CD4-positive, CD25-positive, alpha-beta regulatory T cell (primary cell): ENCODE measurements around the gene UBASH3B. TPM values are rescaled to one million over a fixed set of nuclear protein-coding genes. Genes with fewer than 3 reads are reported as not detected.
A peak's percentile ranks its signal among the peaks of the same experiment; 100 is the strongest.
"Not testable (repeated sequence)": the region's sequence is repeated elsewhere in the genome, so short reads cannot be mapped to it uniquely, and the experiment has no call there.

Source experiments
- ATAC-seq, 2 donors: fragments of 150-1000 bp; cut with Tn5 transposase; one replicate each; pipeline ENCODE4 v1.10.0; 2021; ENCODE audit warnings: low read depth in 2 of 2, moderate number of reproducible peaks in 2 of 2, moderate library complexity in 1 of 2
- DNase-seq, 3 donors: peaks; one replicate each; pipeline versions ENCODE4 v3.0.0 to v3.0.0-alpha.2; 2012 to 2022; ENCODE audit warnings: mixed read lengths in 1 of 3
- H3K27ac ChIP-seq: one replicate; pipeline ENCODE4 v1.7.0; 2013; ENCODE audit warnings: mild to moderate bottlenecking, low read length; ENCODE audit not compliant: insufficient read depth, poor library complexity, severe bottlenecking
- H3K27me3 ChIP-seq: one replicate; pipeline ENCODE4 v1.7.0; 2013; ENCODE audit warnings: low read length; ENCODE audit not compliant: control insufficient read depth, insufficient read depth
- H3K36me3 ChIP-seq: one replicate; pipeline ENCODE4 v1.7.0; 2013; ENCODE audit warnings: mild to moderate bottlenecking, low read length, moderate library complexity; ENCODE audit not compliant: control insufficient read depth, insufficient read depth
- H3K4me1 ChIP-seq: 2 replicates; pipeline ENCODE4 v1.7.0; 2013; ENCODE audit warnings: mild to moderate bottlenecking, low read length; ENCODE audit not compliant: insufficient read depth, control insufficient read depth, poor library complexity, severe bottlenecking
- H3K4me3 ChIP-seq: one replicate; pipeline ENCODE4 v1.7.0; 2013; ENCODE audit warnings: low read depth, mild to moderate bottlenecking, low read length, moderate library complexity
- H3K9me3 ChIP-seq, 2 experiments: 1 replicate in 1 of 2; 2 replicates in 1 of 2; pipeline ENCODE4 v1.7.0; 2013; ENCODE audit warnings: low read length in 2 of 2, mild to moderate bottlenecking in 1 of 2, moderate library complexity in 1 of 2; ENCODE audit not compliant: control insufficient read depth in 2 of 2
- H3K27ac Mint-ChIP-seq, 3 donors: one replicate each; pipeline ENCODE4 v1.8.0; 2020 to 2022; ENCODE audit warnings: mild to moderate bottlenecking in 3 of 3, mixed read lengths in 3 of 3, moderate library complexity in 2 of 3
- H3K27me3 Mint-ChIP-seq: one replicate; pipeline ENCODE4 v1.8.0; 2022; ENCODE audit warnings: mild to moderate bottlenecking, mixed read lengths
- H3K36me3 Mint-ChIP-seq: one replicate; pipeline ENCODE4 v1.8.0; 2020; ENCODE audit warnings: mixed read lengths
- H3K4me1 Mint-ChIP-seq, 4 donors: one replicate each; pipeline ENCODE4 v1.8.0; 2020 to 2022; ENCODE audit warnings: mixed read lengths in 4 of 4, mild to moderate bottlenecking in 1 of 4
- H3K4me3 Mint-ChIP-seq, 4 donors: one replicate each; pipeline ENCODE4 v1.8.0; 2020 to 2022; ENCODE audit warnings: mild to moderate bottlenecking in 4 of 4, mixed read lengths in 4 of 4, moderate library complexity in 3 of 4
- H3K9me3 Mint-ChIP-seq, 7 donors: one replicate each; pipeline ENCODE4 v1.8.0; 2020 to 2022; ENCODE audit warnings: mixed read lengths in 7 of 7, mild to moderate bottlenecking in 3 of 7, moderate library complexity in 2 of 7
- polyA plus RNA-seq, 4 donors: library from polyadenylated mRNA; unstranded; fragments of 300-500 nt; fragmentation: Illumina TruSeq; gene quantifications; one replicate each; pipeline ENCODE4 v1.2.3, GENCODE V29; 2021
- total RNA-seq: library from RNA; stranded (reverse); gene quantifications from one replicate; pipeline ENCODE4 v1.2.3, GENCODE V29; 2022

UBASH3B gene
- total and polyA plus RNA-seq, 5 donors from 2014 or later, result 14.2 to 57.6 (median 19.1) TPM

DNA sequence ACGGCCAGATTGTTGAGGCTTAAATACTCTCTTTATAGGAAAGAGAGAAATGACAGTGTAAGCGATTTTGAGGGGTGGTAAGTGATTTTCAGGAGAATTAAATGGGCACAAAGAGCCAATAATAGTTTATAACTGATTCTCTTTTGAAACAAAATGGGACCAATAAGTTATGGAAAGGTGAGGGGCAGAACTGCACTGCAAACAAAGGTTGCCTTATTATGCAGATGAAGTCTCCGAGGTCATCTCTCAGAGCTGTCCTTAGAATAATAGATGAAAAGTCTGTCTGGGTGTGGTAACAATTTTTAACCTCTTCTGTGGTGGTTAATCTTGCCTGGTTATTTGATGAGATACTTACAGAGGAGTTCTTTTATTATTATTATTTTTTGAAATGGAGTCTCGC is 168.0 kb downstream of the UBASH3B start:
- Mint-ChIP-seq H3K27ac (no peak overlapping the region), H3K27me3 (peaks cover 15% of the 10 kb centered on the region), H3K36me3 (peaks cover 25% of the 10 kb centered on the region), H3K9me3 (peaks cover 0 to 12% (median 9%) of the 10 kb centered on the region in 7 donors), H3K4me1 (peaks cover 0 to 11% (median 5%) of the 10 kb centered on the region in 4 donors), H3K4me3 (no peak overlapping the region)
- DNase-seq (no peak), ATAC-seq (no peak)
- Histone ChIP-seq H3K9me3 (peaks cover 0 to 6% of the 10 kb centered on the region in 2 experiments), H3K4me3 (no peak overlapping the region), H3K27me3 (no peaks in the 10 kb centered on the region), H3K4me1 (no peaks in the 10 kb centered on the region), H3K27ac (no peak overlapping the region), H3K36me3 (no peaks in the 10 kb centered on the region)

DNA sequence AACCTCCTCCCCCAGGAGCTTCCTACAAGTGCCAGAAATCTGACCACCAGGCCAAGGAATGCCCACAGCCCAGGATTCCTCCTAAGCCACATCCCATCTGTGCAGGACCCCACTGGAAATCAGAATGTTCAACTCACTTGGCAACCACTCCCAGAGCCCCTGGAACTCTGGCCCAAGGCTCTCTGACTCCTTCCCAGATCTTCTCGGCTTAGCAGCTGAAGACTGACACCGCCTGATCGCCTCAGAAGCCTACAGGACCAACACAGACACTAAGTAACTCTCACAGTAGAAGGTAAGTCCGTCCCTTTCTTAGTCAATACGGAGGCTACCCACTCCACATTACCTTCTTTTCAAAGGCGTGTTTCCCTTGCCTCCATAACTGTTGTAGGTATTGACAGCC is 173.8 kb downstream of the UBASH3B start:
- H3K36me3 ChIP-seq, result not testable (repeated sequence)

DNA sequence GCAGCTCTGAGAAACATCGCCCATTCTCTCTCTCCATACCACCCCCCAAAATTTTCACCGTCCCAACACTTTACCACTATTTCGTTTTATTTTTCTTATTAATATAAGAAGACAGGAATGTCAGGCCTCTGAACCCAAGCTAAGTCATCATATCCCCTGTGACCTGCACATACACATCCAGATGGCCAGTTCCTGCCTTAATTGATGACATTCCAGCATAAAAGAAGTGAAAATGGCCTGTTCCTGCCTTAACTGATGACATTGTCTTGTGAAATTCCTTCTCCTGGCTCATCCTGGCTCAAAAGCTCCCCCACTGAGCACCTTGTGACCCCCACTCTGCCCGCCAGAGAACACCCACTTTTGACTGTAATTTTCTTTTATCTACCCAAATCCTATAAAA is 176.8 kb downstream of the UBASH3B start:
- Mint-ChIP-seq H3K27me3 (peaks cover 14% of the 10 kb centered on the region), H3K4me3 (peak overlapping the region in 1 of 4 donors; percentile 17), H3K4me1 (peaks cover 0 to 11% (median 0%) of the 10 kb centered on the region in 4 donors)
- not testable (repeated sequence) for H3K27ac ChIP-seq, H3K36me3 Mint-ChIP-seq, H3K4me3 ChIP-seq, H3K4me1 ChIP-seq, H3K27me3 ChIP-seq, H3K36me3 ChIP-seq, H3K9me3 ChIP-seq, H3K27ac Mint-ChIP-seq, ATAC-seq, H3K9me3 Mint-ChIP-seq, DNase-seq

More for the DNA sequence above, 173.8 kb downstream of the UBASH3B start:
- not testable (repeated sequence) for H3K9me3 ChIP-seq, ATAC-seq, H3K36me3 Mint-ChIP-seq, H3K9me3 Mint-ChIP-seq, H3K4me1 ChIP-seq, H3K27ac ChIP-seq, H3K4me3 ChIP-seq, DNase-seq, H3K4me3 Mint-ChIP-seq, H3K27me3 ChIP-seq
- peaks cover 25% of the 10 kb centered on the region for H3K27me3 Mint-ChIP-seq
- H3K4me1 Mint-ChIP-seq, result peaks cover 0 to 11% (median 0%) of the 10 kb centered on the region in 4 donors
- H3K27ac Mint-ChIP-seq, result peak overlapping the region in 1 of 3 donors; percentile 39

DNA sequence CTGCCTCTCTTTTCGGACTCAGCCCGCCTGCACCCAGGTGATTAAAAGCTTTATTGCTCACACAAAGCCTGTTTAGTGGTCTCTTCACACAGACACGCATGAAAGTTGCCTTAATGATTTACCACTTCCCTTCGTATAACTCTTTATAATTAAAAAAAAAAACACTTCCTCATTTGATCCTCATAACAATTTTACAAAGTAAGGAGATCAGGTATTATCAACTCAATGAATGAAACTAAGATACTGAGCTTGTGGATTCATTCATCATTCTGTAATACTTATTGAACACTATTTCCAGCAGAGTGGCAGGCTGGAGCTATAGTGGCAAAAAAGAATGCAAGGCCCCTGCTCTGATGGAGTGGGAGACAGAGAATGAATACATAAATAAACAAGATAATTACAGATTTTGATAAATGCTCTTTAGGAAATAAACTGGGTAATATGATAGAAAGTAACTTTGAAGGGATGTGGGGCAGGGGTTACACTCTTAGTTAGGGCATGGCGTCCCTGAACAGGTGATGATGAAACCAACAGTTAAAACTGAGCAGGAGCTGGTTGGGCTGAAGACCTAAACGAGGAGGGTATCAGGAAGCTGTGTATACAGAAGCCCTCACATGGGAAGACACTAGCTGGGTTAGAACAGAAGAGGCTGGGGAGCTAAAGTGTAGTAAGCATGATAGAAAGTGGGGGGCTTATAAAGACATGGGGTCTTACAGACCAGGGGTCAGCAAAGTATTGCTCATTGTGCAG is 177.4 kb downstream of the UBASH3B start:
- Histone ChIP-seq H3K4me3 (no peak overlapping the region), H3K27me3 (no peaks in the 10 kb centered on the region), H3K36me3 (no peaks in the 10 kb centered on the region), H3K27ac (no peak overlapping the region), H3K9me3 (no peaks in the 10 kb centered on the region), H3K4me1 (no peaks in the 10 kb centered on the region)
- no peak overlapping the region for H3K27ac Mint-ChIP-seq
- peak overlapping the region in 1 of 4 donors; percentile 17 for H3K4me3 Mint-ChIP-seq
- H3K9me3 Mint-ChIP-seq, result peaks cover 0 to 2% (median 0%) of the 10 kb centered on the region in 7 donors
- DNase-seq (no peak), ATAC-seq (no peak)
- H3K4me1 Mint-ChIP-seq, result peaks cover 0 to 11% (median 0%) of the 10 kb centered on the region in 4 donors
- H3K36me3 Mint-ChIP-seq, result no peaks in the 10 kb centered on the region
- H3K27me3 Mint-ChIP-seq, result peaks cover 14% of the 10 kb centered on the region

DNA sequence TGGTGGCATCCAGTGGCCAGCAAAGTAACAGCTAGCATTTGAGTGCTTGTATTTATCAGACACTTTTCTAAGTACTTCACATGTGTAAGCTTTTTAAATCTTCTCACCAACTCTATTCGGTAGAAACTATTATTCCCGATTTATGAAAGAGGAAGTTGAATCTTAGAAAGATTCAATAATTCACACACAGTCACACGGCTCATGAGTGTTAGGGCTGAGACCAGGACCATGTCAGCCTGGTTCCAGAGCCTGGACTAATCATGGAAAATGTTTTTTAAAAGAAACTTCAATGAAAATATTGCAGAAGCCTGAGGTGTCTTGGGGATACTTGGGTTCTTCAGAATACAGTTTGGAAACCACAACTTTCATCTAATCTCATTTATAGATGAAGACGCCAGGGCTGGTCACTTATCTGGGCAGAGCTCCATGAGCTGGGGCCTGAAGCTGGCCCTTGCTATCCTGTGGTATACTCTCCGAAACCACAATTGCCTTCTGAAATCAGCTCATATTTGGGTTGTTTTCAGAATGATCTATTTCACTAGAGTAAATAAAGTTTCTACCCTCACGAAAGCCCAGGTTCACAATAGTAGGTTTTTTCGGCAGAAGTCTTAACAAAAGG is 178.4 kb downstream of the UBASH3B start:
- Histone ChIP-seq H3K4me3 (no peak overlapping the region), H3K36me3 (no peaks in the 10 kb centered on the region), H3K27ac (no peak overlapping the region), H3K27me3 (peaks cover 2% of the 10 kb centered on the region), H3K4me1 (no peaks in the 10 kb centered on the region), H3K9me3 (no peaks in the 10 kb centered on the region)
- no peak for ATAC-seq
- Mint-ChIP-seq H3K27me3 (peaks cover 14% of the 10 kb centered on the region), H3K4me1 (peaks cover 0 to 17% (median 0%) of the 10 kb centered on the region in 4 donors), H3K4me3 (no peak overlapping the region), H3K36me3 (no peaks in the 10 kb centered on the region), H3K27ac (peak overlapping the region in 1 of 3 donors; percentile 22), H3K9me3 (peaks cover 0 to 2% (median 0%) of the 10 kb centered on the region in 7 donors)
- DNase-seq, result no peak

DNA sequence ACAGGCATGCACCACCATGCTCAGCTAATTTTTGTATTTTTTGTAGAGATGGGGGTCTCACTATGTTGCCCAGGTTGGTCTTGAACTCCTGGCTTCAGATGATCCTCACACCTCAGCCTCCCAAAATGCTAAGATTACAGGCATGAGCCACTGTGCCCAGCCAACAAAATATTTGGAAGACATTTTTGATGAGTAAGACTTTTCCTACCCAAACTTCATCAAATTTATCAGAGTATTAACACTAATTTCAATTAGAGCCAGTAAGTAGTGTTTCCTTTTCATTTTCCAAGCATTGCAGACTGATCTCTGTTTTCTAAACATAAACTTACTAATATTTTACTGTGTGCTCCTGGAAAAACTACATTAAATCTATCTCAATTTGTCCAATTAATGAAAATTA is 181.4 kb downstream of the UBASH3B start:
- Histone ChIP-seq H3K4me1 (no peaks in the 10 kb centered on the region), H3K27ac (no peak overlapping the region), H3K36me3 (no peaks in the 10 kb centered on the region), H3K4me3 (no peak overlapping the region), H3K9me3 (no peaks in the 10 kb centered on the region), H3K27me3 (peaks cover 2% of the 10 kb centered on the region)
- Mint-ChIP-seq H3K4me1 (peaks cover 0 to 21% (median 1%) of the 10 kb centered on the region in 4 donors), H3K4me3 (no peak overlapping the region), H3K36me3 (no peaks in the 10 kb centered on the region), H3K27ac (no peak overlapping the region), H3K27me3 (peaks cover 14% of the 10 kb centered on the region), H3K9me3 (no peaks in the 10 kb centered on the region)
- ATAC-seq (no peak), DNase-seq (no peak)

DNA sequence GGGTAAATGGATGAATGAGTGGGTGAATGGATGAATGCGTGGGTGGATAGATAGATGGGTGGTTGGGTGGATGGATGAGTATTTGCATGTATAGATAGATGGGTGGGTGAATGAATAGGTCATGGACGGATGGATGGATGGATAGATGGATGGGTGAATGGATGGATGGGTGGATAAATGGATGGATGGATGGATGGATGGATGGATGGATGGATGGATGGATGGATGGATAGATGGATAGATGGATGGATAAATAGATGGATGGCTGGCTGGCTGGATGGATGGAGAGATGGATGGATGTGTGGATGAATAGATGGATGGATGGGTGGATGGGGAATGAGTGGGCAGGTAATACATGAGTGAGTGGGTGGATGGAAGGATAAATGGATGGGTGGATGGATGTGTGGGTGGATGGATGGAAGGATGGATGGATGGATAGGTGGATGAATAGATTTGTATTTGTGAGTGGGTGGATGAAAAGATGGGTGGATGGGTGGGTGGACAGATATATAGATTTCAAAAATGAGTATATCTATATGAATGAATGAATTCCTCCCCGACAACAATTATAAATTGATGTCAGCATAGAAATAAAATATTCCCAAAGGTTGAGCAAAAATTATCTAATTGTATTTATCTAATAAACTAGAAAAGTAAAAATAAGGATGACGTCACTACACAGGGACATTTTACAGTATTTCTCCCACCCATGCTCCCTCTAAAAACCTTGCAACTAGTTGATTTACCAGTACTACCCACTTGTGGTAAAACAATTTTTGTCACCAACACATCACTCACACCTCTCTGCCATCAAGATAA is 182.2 kb downstream of the UBASH3B start:
- Histone ChIP-seq H3K4me1 (no peaks in the 10 kb centered on the region), H3K27ac (no peak overlapping the region), H3K4me3 (no peak overlapping the region), H3K36me3 (no peaks in the 10 kb centered on the region), H3K9me3 (no peaks in the 10 kb centered on the region), H3K27me3 (peaks cover 2% of the 10 kb centered on the region)
- DNase-seq (no peak), ATAC-seq (no peak)
- H3K27me3 Mint-ChIP-seq, result peaks cover 11% of the 10 kb centered on the region
- H3K4me1 Mint-ChIP-seq, result peaks cover 0 to 21% (median 3%) of the 10 kb centered on the region in 4 donors
- H3K36me3 Mint-ChIP-seq, result no peaks in the 10 kb centered on the region
- H3K9me3 Mint-ChIP-seq, result no peaks in the 10 kb centered on the region
- peak overlapping the region in 1 of 3 donors; percentile 76 for H3K27ac Mint-ChIP-seq
- H3K4me3 Mint-ChIP-seq, result no peak overlapping the region
